Stimulated activated CD8-positive, alpha-beta memory T cell treated with anti-CD3 and anti-CD28 coated beads, Interleukin-15, amount 100 ng/mL, for 1 hour (primary cell): Measurements from ENCODE around the gene NUDT22.

Experiments
- DNase-seq: peaks from one replicate; pipeline ENCODE4 v3.0.0-alpha.2; 2020; ENCODE audit warnings: low read depth

The NUDT22 gene

GRCh38 chr11:64275841-64276240 is 49.8 kb downstream of the NUDT22 start:
- no peak for DNase-seq

GRCh38 chr11:64276653-64277431 is 50.8 kb downstream of the NUDT22 start:
- no peak for DNase-seq

- DNase-seq, result no peak
These were observed 52.6 kb downstream of the NUDT22 start for GRCh38 chr11:64278576-64279190.
